ENCODE results near the gene PIWIL4.

Gene PIWIL4

DNA sequence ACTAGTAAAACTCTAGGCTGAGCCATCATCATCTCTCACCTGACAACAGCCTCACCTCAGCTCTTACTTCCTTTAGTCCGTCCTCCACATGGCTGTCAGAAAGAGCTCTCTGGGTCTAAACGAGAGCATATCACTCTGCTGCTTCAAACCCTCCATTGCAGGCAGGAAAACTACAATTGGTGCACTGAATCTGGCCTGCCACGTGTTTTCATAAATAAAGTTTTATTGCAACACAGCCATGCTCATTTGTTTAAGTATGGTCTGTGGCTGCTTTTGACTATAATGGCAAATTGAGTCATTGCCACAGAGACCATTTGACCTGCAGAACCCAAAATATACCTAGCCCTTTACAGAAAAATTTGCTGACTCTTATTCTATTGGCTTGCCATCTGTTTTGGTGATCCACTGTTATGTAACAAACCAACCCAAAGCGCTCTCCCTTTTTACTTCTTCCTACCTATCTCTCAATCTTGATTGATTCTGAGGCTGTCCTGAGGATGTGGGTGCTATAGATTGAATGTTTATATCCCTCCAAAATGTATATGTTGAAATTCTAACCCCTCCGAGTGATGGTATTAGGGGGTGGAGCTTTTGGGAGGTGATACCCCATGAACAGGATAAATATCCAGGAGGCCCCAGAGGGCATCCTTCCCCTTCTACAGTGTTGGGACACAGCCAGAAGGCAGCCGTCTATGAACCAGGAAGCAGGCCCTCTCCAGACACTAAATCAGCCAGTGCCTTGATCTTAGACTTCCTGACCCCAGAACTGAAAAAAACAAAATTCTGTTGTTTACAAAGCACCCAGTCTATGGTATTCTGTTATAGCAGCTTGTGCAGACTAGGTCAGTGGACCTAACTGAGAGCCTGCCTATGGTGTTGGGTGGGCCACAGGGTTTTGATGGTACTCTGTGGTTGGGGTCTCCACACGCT, 99.9 kb downstream of the PIWIL4 start:
- DNase-seq, result no peak

DNA sequence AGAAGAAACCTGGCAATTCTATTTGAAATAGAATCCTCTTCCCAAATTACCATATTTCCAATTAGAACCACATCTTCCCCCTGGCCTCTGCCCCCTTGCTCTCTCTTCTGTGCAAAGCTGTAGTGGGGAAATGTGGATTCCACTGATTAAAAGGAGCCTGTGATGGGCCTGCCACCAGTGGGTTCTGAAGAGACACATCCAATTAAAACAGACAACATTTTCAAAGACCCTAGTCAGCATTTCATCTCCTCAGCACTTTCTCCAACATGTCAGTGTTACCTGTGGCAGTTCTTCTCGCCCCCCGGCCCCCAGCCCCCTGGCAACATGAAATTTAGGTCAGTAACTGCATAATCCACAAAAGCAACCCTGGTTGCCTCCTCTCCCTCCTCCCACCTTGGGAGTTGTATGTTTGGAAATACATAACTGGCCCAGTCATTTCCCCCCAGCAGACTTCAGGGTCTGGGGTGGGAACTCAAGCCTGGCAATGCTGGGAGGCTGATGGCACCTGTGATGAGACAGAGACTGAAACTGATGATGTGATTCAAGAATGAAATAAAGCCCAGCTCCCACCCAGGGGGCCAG, 101.1 kb downstream of the PIWIL4 start:
- no peak for DNase-seq

DNA sequence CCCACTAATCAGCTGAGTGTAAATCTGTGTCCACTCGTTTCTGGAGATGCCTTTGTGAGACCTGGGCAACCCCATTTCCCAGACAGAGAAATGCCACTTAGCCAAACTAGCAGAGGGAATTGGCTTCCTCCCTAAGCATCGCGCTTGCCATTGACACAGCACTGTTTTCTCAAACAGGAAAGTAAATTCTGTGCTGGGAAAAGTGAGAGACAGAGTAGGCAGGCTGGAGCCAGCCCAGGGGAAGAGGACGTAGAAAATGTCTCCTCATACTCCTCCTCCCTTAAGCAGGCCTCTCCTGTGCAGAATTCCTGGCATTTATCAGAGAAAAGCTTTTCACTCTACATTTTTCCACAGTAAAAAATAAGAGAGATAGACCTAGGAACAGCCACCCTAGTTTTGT, 101.9 kb downstream of the PIWIL4 start:
- no peak for DNase-seq
